ENCODE measurements around the gene WDR83.
A peak's percentile ranks its signal among the peaks of the same experiment; 100 is the strongest.
"Not testable (repeated sequence)": the region's sequence is repeated elsewhere in the genome, so short reads cannot be mapped to it uniquely, and the experiment has no call there.

Gene WDR83

GRCh38 chr19:12643716-12644115 lies 22.9 kb upstream of the WDR83 start:
- H3K4me1 ChIP-seq (ENCODE audit: control insufficient read depth, insufficient read depth, low read length); POLR2A ChIA-PET; H3K27ac ChIP-seq (ENCODE audit: extremely low read depth, low read depth, low read length); H3K36me3 ChIP-seq (ENCODE audit: control insufficient read depth in 2 of 2, insufficient read depth in 1 of 2, low read length in 2 of 2); H3K4me3 ChIP-seq (ENCODE audit: low read depth, low read length); H3K9me3 ChIP-seq (ENCODE audit: control insufficient read depth, insufficient read depth, low read depth, low read length): not testable (repeated sequence)
- CTCF ChIA-PET: interaction anchor here (1.0 kb wide), 1 partner anchor 204 kb away, joined by 5 read pairs; no protein-coding TSS in a partner anchor

- TF ChIP-seq PRDM1 (tag by site-specific recombination; IDR thresholded peaks at IDR 0.05): no peak
Observed at GRCh38 chr19:12646551-12646950, 20.1 kb upstream of the WDR83 start.

DNA sequence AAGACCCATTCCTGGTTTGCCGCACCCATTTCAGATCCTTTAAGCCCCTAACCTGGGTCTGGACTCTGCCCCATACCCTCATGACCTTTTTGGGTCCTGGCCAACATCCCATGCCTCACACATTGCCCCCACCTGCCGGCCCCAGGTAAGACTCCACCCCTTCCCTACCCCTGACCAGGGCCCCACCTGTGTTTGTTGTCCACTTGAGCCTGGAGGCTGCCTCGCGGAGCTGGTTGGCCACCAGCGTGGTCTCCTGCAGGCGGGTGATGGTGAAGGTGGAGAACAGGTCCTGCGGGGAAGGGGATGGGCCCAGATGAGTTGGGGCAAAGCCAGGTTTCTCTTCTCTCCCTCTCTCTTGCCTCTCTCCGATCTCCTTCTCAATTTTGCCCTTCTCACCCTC lies 19.6 kb upstream of the WDR83 start:
- H3K9me3 ChIP-seq (ENCODE audit: control insufficient read depth, insufficient read depth, low read depth, low read length): no peaks in the 10 kb centered on the region
- no peaks in the 10 kb centered on the region for H3K4me1 ChIP-seq (ENCODE audit: control insufficient read depth, insufficient read depth, low read length)
- H3K27ac ChIP-seq (ENCODE audit: extremely low read depth, low read depth, low read length): no peak overlapping the region
- H3K4me3 ChIP-seq (ENCODE audit: low read depth, low read length): no peak overlapping the region
- ChIA-PET POLR2A (no interaction called here), CTCF (no interaction called here)
- TF ChIP-seq ZNF416 (tag by site-specific recombination; IDR thresholded peaks at IDR 0.05) (no peak), ZNF664 (tag by site-specific recombination; IDR thresholded peaks at IDR 0.05) (no peak), ZNF776 (tag by site-specific recombination; IDR thresholded peaks at IDR 0.05; ENCODE audit: borderline replicate concordance) (no peak), ZNF23 (tag by site-specific recombination; IDR thresholded peaks at IDR 0.05; ENCODE audit: borderline replicate concordance) (no peak), ZNF10 (tag by site-specific recombination; IDR thresholded peaks at IDR 0.05) (no peak), ZNF521 (tag by site-specific recombination; IDR thresholded peaks at IDR 0.05) (no peak), ZNF843 (tag by site-specific recombination; IDR thresholded peaks at IDR 0.05) (no peak), ZBTB8A (tag by site-specific recombination; IDR thresholded peaks at IDR 0.05) (no peak), OSR2 (tag by site-specific recombination; IDR thresholded peaks at IDR 0.05) (no peak), ZNF184 (tag by site-specific recombination; IDR thresholded peaks at IDR 0.05) (no peak)
- H3K36me3 ChIP-seq (ENCODE audit: control insufficient read depth in 2 of 2, insufficient read depth in 1 of 2, low read length in 2 of 2): peaks cover 0 to 12% of the 10 kb centered on the region in 2 experiments; a peak in 1 of 3 replicates

More at GRCh38 chr19:12646551-12646950, 20.1 kb upstream of the WDR83 start:
- CTCF ChIA-PET: no interaction called here
- POLR2A ChIA-PET: no interaction called here
- no peak overlapping the region for H3K4me3 ChIP-seq (ENCODE audit: low read depth, low read length)
- no peak overlapping the region for H3K27ac ChIP-seq (ENCODE audit: extremely low read depth, low read depth, low read length)
- peaks cover 0 to 9% of the 10 kb centered on the region in 2 experiments; a peak in 1 of 3 replicates for H3K36me3 ChIP-seq (ENCODE audit: control insufficient read depth in 2 of 2, insufficient read depth in 1 of 2, low read length in 2 of 2)
- no peaks in the 10 kb centered on the region for H3K9me3 ChIP-seq (ENCODE audit: control insufficient read depth, insufficient read depth, low read depth, low read length)
- H3K4me1 ChIP-seq (ENCODE audit: control insufficient read depth, insufficient read depth, low read length): no peaks in the 10 kb centered on the region

DNA sequence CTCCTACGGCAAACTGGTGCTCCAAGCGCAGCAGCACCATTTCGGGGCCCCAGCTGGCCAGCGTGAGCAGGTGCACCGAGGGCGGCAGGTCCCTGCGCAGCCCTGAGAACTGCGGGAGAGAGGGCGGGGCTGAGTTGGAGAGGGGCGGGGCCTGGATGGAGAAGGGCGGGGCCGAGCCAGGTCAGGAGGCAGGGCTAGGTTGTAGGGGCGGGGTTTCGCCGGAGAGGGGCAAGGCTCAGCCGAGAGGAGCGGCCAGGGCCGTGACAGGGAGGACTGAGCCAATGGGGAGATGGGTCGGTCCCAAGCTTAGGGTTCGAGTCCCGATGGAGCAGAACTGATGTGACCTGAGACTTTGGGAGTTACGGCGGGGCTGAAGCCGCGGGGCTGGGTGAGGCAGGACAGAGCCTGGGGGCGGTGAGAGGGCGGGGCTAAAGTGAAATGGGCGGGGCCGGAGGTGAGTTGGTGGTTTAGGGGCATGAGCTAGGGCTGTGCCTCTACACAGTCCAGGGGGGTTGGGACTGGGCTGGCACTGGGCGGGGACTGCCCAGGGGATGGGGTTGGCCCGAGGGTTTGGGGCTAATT lies 19.0 kb upstream of the WDR83 start:
- no peaks in the 10 kb centered on the region for H3K4me1 ChIP-seq (ENCODE audit: control insufficient read depth, insufficient read depth, low read length)
- ChIA-PET POLR2A (interaction anchor here (0.6 to 1.4 kb wide), 2 partner anchors 11 to 79 kb away, joined by 3 to 4 read pairs; no protein-coding TSS in a partner anchor), CTCF (no interaction called here)
- H3K36me3 ChIP-seq (ENCODE audit: control insufficient read depth in 2 of 2, insufficient read depth in 1 of 2, low read length in 2 of 2): peaks cover 0 to 14% of the 10 kb centered on the region in 2 experiments; a peak in 1 of 3 replicates
- H3K27ac ChIP-seq (ENCODE audit: extremely low read depth, low read depth, low read length): no peak overlapping the region
- no peaks in the 10 kb centered on the region for H3K9me3 ChIP-seq (ENCODE audit: control insufficient read depth, insufficient read depth, low read depth, low read length)
- no peak overlapping the region for H3K4me3 ChIP-seq (ENCODE audit: low read depth, low read length)
- TF ChIP-seq ZNF140 (tag by site-specific recombination; IDR thresholded peaks at IDR 0.05) (no peak), KLF8 (tag by site-specific recombination; IDR thresholded peaks at IDR 0.05) (peak; percentile 60; the same call in 1 of the 2 replicates), KLF9 (tag by site-specific recombination; IDR thresholded peaks at IDR 0.05; ENCODE audit: low read depth) (0 out of 2 replicates have a peak, but pooled peaks have one; percentile 41), SP2 (tag by site-specific recombination; IDR thresholded peaks at IDR 0.05) (peak; percentile 39; the same call in 1 of the 2 replicates), SP3 (tag by site-specific recombination; IDR thresholded peaks at IDR 0.05) (peak; percentile 34; the same call in 1 of the 2 replicates)
- TF ChIP-seq, protein P1, sequence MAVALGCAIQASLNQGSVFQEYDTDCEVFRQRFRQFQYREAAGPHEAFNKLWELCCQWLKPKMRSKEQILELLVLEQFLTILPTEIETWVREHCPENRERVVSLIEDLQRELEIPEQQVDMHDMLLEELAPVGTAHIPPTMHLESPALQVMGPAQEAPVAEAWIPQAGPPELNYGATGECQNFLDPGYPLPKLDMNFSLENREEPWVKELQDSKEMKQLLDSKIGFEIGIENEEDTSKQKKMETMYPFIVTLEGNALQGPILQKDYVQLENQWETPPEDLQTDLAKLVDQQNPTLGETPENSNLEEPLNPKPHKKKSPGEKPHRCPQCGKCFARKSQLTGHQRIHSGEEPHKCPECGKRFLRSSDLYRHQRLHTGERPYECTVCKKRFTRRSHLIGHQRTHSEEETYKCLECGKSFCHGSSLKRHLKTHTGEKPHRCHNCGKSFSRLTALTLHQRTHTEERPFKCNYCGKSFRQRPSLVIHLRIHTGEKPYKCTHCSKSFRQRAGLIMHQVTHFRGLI (tag by site-specific recombination; IDR thresholded peaks at IDR 0.05): peak; percentile 57; the same call in 1 of the 2 replicates

All from HEK293 (cell line).